Gastrocnemius medialis (tissue), 4 donors: ENCODE data around the gene RUNX3.

Source experiments
- POLR2A ChIP-seq, 2 donors: fragments of 450-650 bp; IDR thresholded peaks; one replicate each; pipeline ENCODE4 v1.6.1; 2017; ENCODE audit warnings: antibody characterized with exemption in 2 of 2, mild to moderate bottlenecking in 2 of 2, moderate library complexity in 2 of 2
- TF ChIP-seq, protein P1 (sequence below), 5 experiments: fragments of 450-650 bp in 3 of 5; fragments of 200-600 bp in 2 of 5; sonication (generic) in 2 of 5; IDR thresholded peaks in 4 of 5; conservative IDR thresholded peaks in 1 of 5; 1 replicate in 4 of 5; 2 replicates in 1 of 5; pipeline ENCODE4 v1.5.1; 2016 to 2019; ENCODE audit warnings: antibody characterized with exemption in 5 of 5, mild to moderate bottlenecking in 3 of 5, moderate library complexity in 3 of 5

DNA sequence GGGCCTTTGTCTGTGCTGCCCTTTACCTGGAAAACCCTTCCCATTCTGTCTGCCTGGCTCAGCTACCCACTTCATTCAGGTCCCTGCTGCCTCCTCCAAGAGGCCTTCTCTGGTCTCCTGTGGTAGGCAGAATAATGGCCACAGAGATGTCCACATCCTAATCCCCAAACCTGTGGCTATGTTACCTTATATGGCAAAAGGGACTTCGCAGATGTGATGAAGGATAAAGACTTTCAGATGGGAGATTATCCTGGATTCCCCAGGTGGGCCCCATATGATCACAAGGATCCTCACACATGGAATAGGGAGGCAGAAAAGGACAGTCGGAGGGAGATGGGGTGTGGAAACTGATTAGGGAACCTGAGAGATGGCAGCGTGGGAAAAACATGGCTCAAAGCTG is 14.2 kb upstream of the RUNX3 start:
- TF ChIP-seq, protein P1, sequence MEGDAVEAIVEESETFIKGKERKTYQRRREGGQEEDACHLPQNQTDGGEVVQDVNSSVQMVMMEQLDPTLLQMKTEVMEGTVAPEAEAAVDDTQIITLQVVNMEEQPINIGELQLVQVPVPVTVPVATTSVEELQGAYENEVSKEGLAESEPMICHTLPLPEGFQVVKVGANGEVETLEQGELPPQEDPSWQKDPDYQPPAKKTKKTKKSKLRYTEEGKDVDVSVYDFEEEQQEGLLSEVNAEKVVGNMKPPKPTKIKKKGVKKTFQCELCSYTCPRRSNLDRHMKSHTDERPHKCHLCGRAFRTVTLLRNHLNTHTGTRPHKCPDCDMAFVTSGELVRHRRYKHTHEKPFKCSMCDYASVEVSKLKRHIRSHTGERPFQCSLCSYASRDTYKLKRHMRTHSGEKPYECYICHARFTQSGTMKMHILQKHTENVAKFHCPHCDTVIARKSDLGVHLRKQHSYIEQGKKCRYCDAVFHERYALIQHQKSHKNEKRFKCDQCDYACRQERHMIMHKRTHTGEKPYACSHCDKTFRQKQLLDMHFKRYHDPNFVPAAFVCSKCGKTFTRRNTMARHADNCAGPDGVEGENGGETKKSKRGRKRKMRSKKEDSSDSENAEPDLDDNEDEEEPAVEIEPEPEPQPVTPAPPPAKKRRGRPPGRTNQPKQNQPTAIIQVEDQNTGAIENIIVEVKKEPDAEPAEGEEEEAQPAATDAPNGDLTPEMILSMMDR (IDR thresholded peaks at IDR 0.05 in 4 of 5, conservative IDR thresholded peaks at IDR 0.05 in 1 of 5): no peak
- no peak for TF ChIP-seq POLR2A (IDR thresholded peaks at IDR 0.05)
